GM12891 (cell line): Measurements from ENCODE around the gene LASP1.

ENCODE experiments used
- POLR2AphosphoS5 ChIP-seq: IDR thresholded peaks from 2 replicates; pipeline ENCODE4 v1.6.1; 2011; ENCODE audit warnings: low read depth, low read length, control low read depth
- POU2F2 ChIP-seq: IDR thresholded peaks from 2 replicates; pipeline ENCODE4 v1.6.1; 2011; ENCODE audit warnings: low read depth, mild to moderate bottlenecking, control low read depth, low read length, moderate library complexity

DNA sequence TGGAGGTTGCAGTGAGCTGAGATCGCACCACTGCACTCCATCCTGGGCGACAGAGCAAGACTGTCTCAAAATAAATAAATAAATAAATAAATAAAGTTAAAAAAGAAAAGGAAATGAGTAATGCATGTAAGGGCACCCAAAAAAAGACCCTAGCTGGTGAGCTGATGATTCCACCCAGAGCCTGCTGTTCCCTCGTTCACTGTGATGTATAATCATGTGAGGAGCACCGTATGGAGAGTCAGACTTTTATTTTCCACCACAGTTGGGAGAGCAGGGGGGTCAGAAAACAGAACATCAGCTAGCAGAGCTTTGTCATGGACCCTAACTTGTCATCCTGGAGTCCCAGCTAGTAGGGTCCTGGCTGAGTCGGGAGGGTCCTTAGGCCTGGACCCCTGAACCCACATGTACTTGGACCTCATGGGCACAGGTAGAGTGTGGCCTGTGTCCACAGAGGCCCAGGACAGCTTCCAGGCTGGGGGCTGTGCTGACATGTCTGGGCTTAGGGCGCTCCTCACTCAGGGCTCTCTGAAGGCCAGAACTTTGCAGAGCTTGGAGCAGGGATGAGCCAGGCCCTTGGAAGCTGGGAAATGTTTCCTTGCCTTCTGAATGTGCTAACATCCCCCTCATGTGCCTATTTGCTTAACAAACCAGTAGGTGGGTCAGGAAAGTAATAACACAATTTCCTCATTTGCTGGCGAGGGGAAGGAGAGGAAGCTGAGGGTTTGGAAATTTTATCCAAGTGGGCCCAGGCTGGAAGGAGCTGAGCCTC is 36.8 kb downstream of the LASP1 start:
- no peak for TF ChIP-seq POLR2AphosphoS5
- no peak for TF ChIP-seq POU2F2
